Skeletal muscle tissue (tissue), 4 donors: Measurements from ENCODE around the gene KLRK1. TPM values are rescaled to one million over a fixed set of nuclear protein-coding genes. Genes with fewer than 3 reads are reported as not detected.
"Not testable (repeated sequence)": the region's sequence is repeated elsewhere in the genome, so short reads cannot be mapped to it uniquely, and the experiment has no call there.

Experiments
- H3K27ac ChIP-seq: one replicate; pipeline ENCODE4 v1.7.0; 2013; ENCODE audit warnings: mild to moderate bottlenecking, low read depth, low read length, inconsistent platforms
- H3K27me3 ChIP-seq, 3 donors: one replicate each; pipeline ENCODE4 v1.7.0; 2013; ENCODE audit warnings: low read length in 3 of 3; ENCODE audit not compliant: control insufficient read depth in 3 of 3, insufficient read depth in 3 of 3
- H3K36me3 ChIP-seq, 3 donors: one replicate each; pipeline ENCODE4 v1.7.0; 2013; ENCODE audit warnings: low read length in 3 of 3; ENCODE audit not compliant: control insufficient read depth in 3 of 3, insufficient read depth in 3 of 3
- H3K4me1 ChIP-seq, 3 donors: one replicate each; pipeline ENCODE4 v1.7.0; 2013; ENCODE audit warnings: low read length in 3 of 3, mild to moderate bottlenecking in 3 of 3; ENCODE audit not compliant: control insufficient read depth in 3 of 3, insufficient read depth in 3 of 3
- H3K4me3 ChIP-seq, 3 donors: one replicate each; pipeline ENCODE4 v1.7.0; 2013; ENCODE audit warnings: low read length in 3 of 3
- H3K9ac ChIP-seq, 3 donors: one replicate each; pipeline ENCODE4 v1.7.0; 2013; ENCODE audit warnings: low read length in 3 of 3, mild to moderate bottlenecking in 3 of 3, moderate library complexity in 2 of 3, low read depth in 1 of 3
- H3K9me3 ChIP-seq, 3 donors: one replicate each; pipeline ENCODE4 v1.7.0; 2013; ENCODE audit warnings: low read length in 3 of 3; ENCODE audit not compliant: control insufficient read depth in 3 of 3
- total RNA-seq: library from RNA; depleted of rRNA; stranded (reverse); fragments of >200 nt; gene quantifications from one replicate; pipeline ENCODE4 v1.2.3, GENCODE V29; 2014
- donor health status: Osteomylitis.

Gene KLRK1
- total RNA-seq, 1 donor from 2014 or later: 0.52 TPM

GRCh38 chr12:10392394-10392930, 2.6 kb upstream of the KLRK1 start:
- no peak overlapping the region for H3K27ac ChIP-seq
- no peaks in the 10 kb centered on the region for H3K27me3 ChIP-seq

DNA sequence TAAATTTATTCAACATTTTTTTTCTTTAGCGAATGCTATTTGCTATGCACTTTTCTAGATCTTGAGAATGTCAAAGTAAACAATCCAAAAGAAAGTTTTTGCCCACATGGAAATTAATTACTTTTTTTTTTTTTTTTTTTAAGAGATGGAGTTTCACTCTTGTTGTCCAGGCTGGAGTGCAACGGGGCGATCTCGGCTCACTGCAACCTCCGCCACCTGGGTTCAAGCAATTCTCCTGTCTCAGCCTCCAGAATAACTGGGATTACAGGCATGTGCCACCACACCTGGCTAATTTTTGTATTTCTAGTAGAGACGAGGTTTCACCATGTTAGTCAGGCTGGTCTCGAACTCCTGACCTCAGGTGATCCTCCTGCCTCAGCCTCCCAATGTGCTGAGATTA, 1.1 kb upstream of the KLRK1 start:
- H3K4me3 ChIP-seq, H3K9ac ChIP-seq, H3K4me1 ChIP-seq, H3K27me3 ChIP-seq, H3K36me3 ChIP-seq, H3K27ac ChIP-seq, H3K9me3 ChIP-seq: not testable (repeated sequence)

More at GRCh38 chr12:10392394-10392930, 2.6 kb upstream of the KLRK1 start:
- Histone ChIP-seq H3K9me3 (no peaks in the 10 kb centered on the region), H3K9ac (no peak overlapping the region), H3K4me3 (no peak overlapping the region), H3K36me3 (no peaks in the 10 kb centered on the region), H3K4me1 (peaks cover 0 to 3% (median 2%) of the 10 kb centered on the region in 3 donors)

- H3K36me3 ChIP-seq: no peaks in the 10 kb centered on the region
- no peak overlapping the region for H3K27ac ChIP-seq
- no peaks in the 10 kb centered on the region for H3K27me3 ChIP-seq
These were observed 1.0 kb downstream of the KLRK1 start for GRCh38 chr12:10388624-10389413.

GRCh38 chr12:10387498-10387897, 2.3 kb downstream of the KLRK1 start:
- H3K27ac ChIP-seq, H3K9me3 ChIP-seq, H3K27me3 ChIP-seq, H3K36me3 ChIP-seq, H3K4me3 ChIP-seq, H3K9ac ChIP-seq, H3K4me1 ChIP-seq: not testable (repeated sequence)

More at GRCh38 chr12:10388624-10389413, 1.0 kb downstream of the KLRK1 start:
- Histone ChIP-seq H3K4me3 (no peak overlapping the region), H3K9ac (no peak overlapping the region), H3K9me3 (peaks cover 0 to 2% (median 0%) of the 10 kb centered on the region in 3 donors), H3K4me1 (peaks cover 0 to 2% (median 0%) of the 10 kb centered on the region in 3 donors)

- Histone ChIP-seq H3K9ac (no peak overlapping the region), H3K9me3 (peaks cover 0 to 2% (median 0%) of the 10 kb centered on the region in 3 donors), H3K27me3 (no peaks in the 10 kb centered on the region), H3K36me3 (no peaks in the 10 kb centered on the region), H3K4me1 (no peaks in the 10 kb centered on the region), H3K4me3 (no peak overlapping the region), H3K27ac (no peak overlapping the region)
These were observed 3.0 kb downstream of the KLRK1 start for GRCh38 chr12:10386857-10387256.

GRCh38 chr12:10385166-10385613, 4.7 kb downstream of the KLRK1 start:
- Histone ChIP-seq H3K27ac (no peak overlapping the region), H3K4me3 (no peak overlapping the region), H3K4me1 (no peaks in the 10 kb centered on the region), H3K27me3 (no peaks in the 10 kb centered on the region), H3K36me3 (no peaks in the 10 kb centered on the region), H3K9ac (no peak overlapping the region), H3K9me3 (peaks cover 0 to 2% (median 0%) of the 10 kb centered on the region in 3 donors)

GRCh38 chr12:10384191-10384590, 5.7 kb downstream of the KLRK1 start:
- Histone ChIP-seq H3K27ac (no peak overlapping the region), H3K4me3 (no peak overlapping the region), H3K9ac (no peak overlapping the region), H3K36me3 (no peaks in the 10 kb centered on the region), H3K9me3 (peaks cover 0 to 2% (median 0%) of the 10 kb centered on the region in 3 donors), H3K27me3 (no peaks in the 10 kb centered on the region), H3K4me1 (no peaks in the 10 kb centered on the region)

DNA sequence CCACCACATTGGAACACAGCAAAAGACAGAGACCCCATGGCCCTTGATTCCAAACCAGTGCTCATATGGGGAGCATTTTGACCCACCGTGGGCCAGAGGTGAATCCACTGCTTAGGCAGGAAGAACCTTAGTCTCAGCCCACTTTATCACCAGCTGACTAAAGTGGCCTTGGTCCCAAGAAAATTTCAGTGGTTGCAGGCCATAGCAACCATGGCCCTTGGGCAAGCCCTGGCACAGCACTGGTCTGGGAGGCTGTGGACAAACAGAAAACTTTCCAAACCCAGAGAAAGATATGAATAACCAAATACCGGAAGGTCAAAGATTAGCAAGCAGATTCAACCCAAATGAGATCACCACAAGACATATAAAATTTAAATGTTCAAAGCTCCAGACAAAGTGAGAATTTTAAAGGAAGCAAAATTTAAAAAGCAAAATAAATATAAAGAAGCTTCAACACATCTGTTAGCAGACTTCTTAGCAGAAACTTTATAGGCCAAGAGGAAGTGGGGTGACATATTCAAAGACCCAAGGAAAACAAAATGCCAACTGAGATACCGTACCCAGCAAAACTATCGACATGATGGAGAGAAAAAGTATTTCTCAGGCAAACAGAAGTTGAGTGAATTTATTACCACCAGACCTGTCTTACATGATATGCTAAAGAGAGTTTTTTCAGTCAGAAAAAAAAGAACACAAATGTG, 7.8 kb downstream of the KLRK1 start:
- Histone ChIP-seq H3K4me1 (no peaks in the 10 kb centered on the region), H3K36me3 (no peaks in the 10 kb centered on the region), H3K9ac (no peak overlapping the region), H3K27me3 (no peaks in the 10 kb centered on the region), H3K9me3 (peaks cover 0 to 2% (median 0%) of the 10 kb centered on the region in 3 donors), H3K27ac (no peak overlapping the region), H3K4me3 (no peak overlapping the region)

GRCh38 chr12:10378737-10379136, 11.1 kb downstream of the KLRK1 start:
- H3K4me1 ChIP-seq, H3K4me3 ChIP-seq, H3K27me3 ChIP-seq, H3K9ac ChIP-seq, H3K36me3 ChIP-seq, H3K27ac ChIP-seq, H3K9me3 ChIP-seq: not testable (repeated sequence)

DNA sequence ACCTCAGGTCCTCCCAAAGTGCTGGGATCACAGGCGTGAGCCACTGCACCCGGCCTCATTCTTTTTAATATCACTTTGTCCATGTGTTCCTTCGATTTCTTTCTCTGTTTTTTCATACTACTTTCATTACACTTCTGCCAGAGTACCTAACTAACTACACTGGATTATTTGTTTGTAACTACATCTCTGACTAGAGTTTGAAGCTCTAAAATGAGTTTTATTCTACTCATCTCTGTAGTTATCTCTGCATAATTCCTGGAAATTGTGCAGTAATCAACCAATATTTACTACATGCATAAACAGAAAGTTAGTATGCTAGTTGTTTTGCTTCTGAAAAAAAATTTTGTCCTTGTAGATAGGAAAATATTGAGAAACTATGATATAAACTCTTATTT, 15.2 kb downstream of the KLRK1 start:
- Histone ChIP-seq H3K9ac (no peak overlapping the region), H3K27ac (no peak overlapping the region), H3K4me3 (no peak overlapping the region), H3K36me3 (no peaks in the 10 kb centered on the region), H3K9me3 (no peaks in the 10 kb centered on the region), H3K27me3 (no peaks in the 10 kb centered on the region), H3K4me1 (no peaks in the 10 kb centered on the region)
